Measurements from ENCODE around the gene SHOC1. TPM values are rescaled to one million over a fixed set of nuclear protein-coding genes. Genes with fewer than 3 reads are reported as not detected.

SHOC1 gene
- total and polyA plus RNA-seq, 9 donors: 0.02 to 1.0 (median 0.10) TPM; not detected in 5

GRCh38 chr9:111754800-111755199 lies 39.9 kb downstream of the SHOC1 start:
- Histone ChIP-seq H3K9me3 (no peaks in the 10 kb centered on the region), H3K4me3 (no peak overlapping the region), H3K27ac (no peak overlapping the region), H3K36me3 (no peaks in the 10 kb centered on the region), H3K4me1 (ENCODE audit: insufficient read depth) (no peaks in the 10 kb centered on the region), H3K27me3 (peaks cover 4% of the 10 kb centered on the region)
- no peak for TF ChIP-seq CTCF (IDR thresholded peaks at IDR 0.05)
- TF ChIP-seq EP300 (IDR thresholded peaks at IDR 0.05): no peak
- no peak for TF ChIP-seq POLR2A (IDR thresholded peaks at IDR 0.05)
- intact Hi-C loops (cut with DNase I): no loop called here
- no peak for DNase-seq
- 86 to 94% (median 91%) methylated on average over 1 of the region's 1 CpG for WGBS, 3 donors

GRCh38 chr9:111752455-111752854 lies 42.3 kb downstream of the SHOC1 start:
- TF ChIP-seq POLR2A (IDR thresholded peaks at IDR 0.05): no peak
- TF ChIP-seq EP300 (IDR thresholded peaks at IDR 0.05): no peak
- no peak for TF ChIP-seq CTCF (IDR thresholded peaks at IDR 0.05)
- Histone ChIP-seq H3K9me3 (no peaks in the 10 kb centered on the region), H3K4me1 (ENCODE audit: insufficient read depth) (no peaks in the 10 kb centered on the region), H3K27me3 (peaks cover 4% of the 10 kb centered on the region), H3K27ac (no peak overlapping the region), H3K4me3 (no peak overlapping the region), H3K36me3 (no peaks in the 10 kb centered on the region)
- DNase-seq: no peak
- intact Hi-C loops (cut with DNase I): no loop called here
- WGBS, 3 donors: 92 to 95% (median 93%) methylated on average over 1 of the region's 1 CpG

Small RNAs within 50 kb of the gene (small RNA-seq; reads per million reads assigned to genes)
- not detected for gene RNU6-1013P

Other genes with a start within 250 kb of the SHOC1 start
- 10 to 100 TPM; 21.5 to 45.3 (median 31.5) TPM for gene PTGR1, start 195.3 kb downstream of the SHOC1 start, total RNA-seq
- 10 to 100 TPM in 1 of 2 donors, 1 to 10 TPM in 1; 7.3 to 16.7 TPM for gene PTGR1, start 195.3 kb downstream of the SHOC1 start, polyA plus RNA-seq
- gene DNAJC25, start 163.6 kb downstream of the SHOC1 start, total RNA-seq: 10 to 100 TPM in 1 of 7 donors, 1 to 10 TPM in 6; 5.3 to 12.3 (median 7.9) TPM
- 1 to 10 TPM; 5.5 to 8.9 TPM for gene DNAJC25, start 163.6 kb downstream of the SHOC1 start, polyA plus RNA-seq
- 10 to 100 TPM; 19.8 to 45.8 (median 31.0) TPM for gene GNG10, start 133.3 kb downstream of the SHOC1 start, total RNA-seq
- 10 to 100 TPM; 23.5 to 29.3 TPM for gene GNG10, start 133.3 kb downstream of the SHOC1 start, polyA plus RNA-seq
- gene UGCG, start 101.9 kb upstream of the SHOC1 start, total RNA-seq: 10 to 100 TPM; 18.6 to 74.1 (median 22.5) TPM
- 10 to 100 TPM; 13.1 to 15.5 TPM for gene UGCG, start 101.9 kb upstream of the SHOC1 start, polyA plus RNA-seq

All from ovary (tissue), 9 donors.